Measurements from ENCODE around the gene PPP1R16B. TPM values are rescaled to one million over a fixed set of nuclear protein-coding genes. Genes with fewer than 3 reads are reported as not detected.

The PPP1R16B gene
- total RNA-seq, 6 donors from 2014 or later = 7.4 to 16.8 (median 8.8) TPM

DNA sequence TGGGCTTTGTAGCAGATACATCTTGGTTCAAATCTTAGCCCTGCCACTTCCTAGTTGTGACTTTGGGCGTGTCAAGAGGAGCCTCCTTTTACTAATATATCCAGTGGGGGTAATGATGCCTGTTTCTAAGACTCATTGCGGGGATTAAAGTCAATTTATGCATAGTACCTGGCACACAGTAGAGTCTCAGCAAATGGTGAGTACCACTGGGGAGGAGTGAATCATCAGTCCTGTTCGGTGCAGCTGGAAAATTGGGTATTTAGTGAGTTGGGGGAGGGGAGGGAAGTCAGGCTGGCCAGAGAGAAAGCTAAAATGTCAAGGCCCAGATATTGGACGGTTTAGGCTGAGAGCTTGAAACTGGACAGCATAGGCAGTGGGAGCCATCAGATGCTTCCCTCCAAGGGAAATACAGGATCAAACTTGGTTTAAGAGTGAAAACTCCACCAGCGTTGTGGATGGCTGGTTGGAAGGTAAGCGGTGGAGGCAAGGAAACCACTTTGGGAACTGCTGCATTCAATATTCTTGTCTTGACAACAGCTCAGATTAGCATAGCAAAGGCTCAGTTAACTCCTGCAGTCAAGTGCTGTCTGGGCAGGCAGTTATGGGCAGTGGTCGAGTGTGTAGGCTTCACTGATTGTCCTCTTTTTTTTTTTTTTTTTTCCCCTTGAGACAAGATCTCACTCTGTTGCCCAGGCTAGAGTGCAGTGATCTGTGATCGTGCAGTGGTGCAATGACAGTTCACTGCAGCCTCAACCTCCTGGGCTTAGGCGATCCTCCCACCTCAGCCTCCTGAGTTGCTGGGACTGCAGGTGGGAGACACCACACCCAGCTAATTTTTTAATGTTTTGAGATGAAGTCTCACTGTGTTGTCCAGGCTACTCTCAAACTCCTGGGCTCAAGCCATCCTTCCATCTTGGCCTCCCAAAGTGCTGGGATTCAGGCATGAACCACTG, 12.9 kb downstream of the PPP1R16B start:
- H3K4me1 ChIP-seq = peaks cover 0 to 6% (median 2%) of the 10 kb centered on the region in 4 donors
- H3K27ac ChIP-seq = no peak overlapping the region
- 84 to 87% methylated on average over 9 of the region's 9 CpGs for WGBS, 2 donors
- DNase-seq = no peak
- H3K36me3 ChIP-seq = no peaks in the 10 kb centered on the region
- H3K9me3 ChIP-seq = no peaks in the 10 kb centered on the region
- TF ChIP-seq EP300 (IDR thresholded peaks at IDR 0.05) (no peak), POLR2AphosphoS5 (IDR thresholded peaks at IDR 0.05) (no peak), POLR2A (IDR thresholded peaks at IDR 0.05) (no peak)
- TF ChIP-seq, protein P1, sequence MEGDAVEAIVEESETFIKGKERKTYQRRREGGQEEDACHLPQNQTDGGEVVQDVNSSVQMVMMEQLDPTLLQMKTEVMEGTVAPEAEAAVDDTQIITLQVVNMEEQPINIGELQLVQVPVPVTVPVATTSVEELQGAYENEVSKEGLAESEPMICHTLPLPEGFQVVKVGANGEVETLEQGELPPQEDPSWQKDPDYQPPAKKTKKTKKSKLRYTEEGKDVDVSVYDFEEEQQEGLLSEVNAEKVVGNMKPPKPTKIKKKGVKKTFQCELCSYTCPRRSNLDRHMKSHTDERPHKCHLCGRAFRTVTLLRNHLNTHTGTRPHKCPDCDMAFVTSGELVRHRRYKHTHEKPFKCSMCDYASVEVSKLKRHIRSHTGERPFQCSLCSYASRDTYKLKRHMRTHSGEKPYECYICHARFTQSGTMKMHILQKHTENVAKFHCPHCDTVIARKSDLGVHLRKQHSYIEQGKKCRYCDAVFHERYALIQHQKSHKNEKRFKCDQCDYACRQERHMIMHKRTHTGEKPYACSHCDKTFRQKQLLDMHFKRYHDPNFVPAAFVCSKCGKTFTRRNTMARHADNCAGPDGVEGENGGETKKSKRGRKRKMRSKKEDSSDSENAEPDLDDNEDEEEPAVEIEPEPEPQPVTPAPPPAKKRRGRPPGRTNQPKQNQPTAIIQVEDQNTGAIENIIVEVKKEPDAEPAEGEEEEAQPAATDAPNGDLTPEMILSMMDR (IDR thresholded peaks at IDR 0.05) = no peak
- no peaks in the 10 kb centered on the region for H3K27me3 ChIP-seq
- no peak for ATAC-seq (ENCODE audit: low FRiP score in 2 of 2)
- H3K4me3 ChIP-seq = no peak overlapping the region

DNA sequence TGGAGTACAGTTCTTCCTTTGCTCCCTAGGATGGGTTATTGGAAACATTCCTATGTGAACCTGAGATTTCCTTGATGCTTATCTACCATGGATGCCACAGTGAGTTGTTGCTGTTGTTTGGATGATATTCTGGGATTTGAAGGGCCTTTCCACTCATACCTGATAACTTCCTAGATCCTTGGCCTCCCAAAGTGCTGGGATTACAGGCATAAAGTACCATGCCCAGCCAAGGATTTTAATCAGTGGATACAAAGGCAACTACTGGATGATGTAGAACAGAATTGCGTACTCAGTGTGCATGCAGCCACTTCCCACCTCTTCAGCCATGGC, 20.0 kb downstream of the PPP1R16B start:
- ATAC-seq (ENCODE audit: low FRiP score in 2 of 2) (no peak), DNase-seq (no peak)
- peaks cover 11 to 31% (median 18%) of the 10 kb centered on the region in 4 donors for H3K4me1 ChIP-seq
- TF ChIP-seq POLR2A (IDR thresholded peaks at IDR 0.05) (no peak), POLR2AphosphoS5 (IDR thresholded peaks at IDR 0.05) (no peak), EP300 (IDR thresholded peaks at IDR 0.05) (no peak)
- TF ChIP-seq, protein P1 (IDR thresholded peaks at IDR 0.05) = no peak
- no peaks in the 10 kb centered on the region for H3K9me3 ChIP-seq
- WGBS, 2 donors = 86 to 100% methylated on average over 1 of the region's 1 CpG
- H3K27me3 ChIP-seq = no peaks in the 10 kb centered on the region
- H3K36me3 ChIP-seq = no peaks in the 10 kb centered on the region
- H3K4me3 ChIP-seq = no peak overlapping the region
- H3K27ac ChIP-seq = peak overlapping the region in 1 of 4 donors; percentile 60

DNA sequence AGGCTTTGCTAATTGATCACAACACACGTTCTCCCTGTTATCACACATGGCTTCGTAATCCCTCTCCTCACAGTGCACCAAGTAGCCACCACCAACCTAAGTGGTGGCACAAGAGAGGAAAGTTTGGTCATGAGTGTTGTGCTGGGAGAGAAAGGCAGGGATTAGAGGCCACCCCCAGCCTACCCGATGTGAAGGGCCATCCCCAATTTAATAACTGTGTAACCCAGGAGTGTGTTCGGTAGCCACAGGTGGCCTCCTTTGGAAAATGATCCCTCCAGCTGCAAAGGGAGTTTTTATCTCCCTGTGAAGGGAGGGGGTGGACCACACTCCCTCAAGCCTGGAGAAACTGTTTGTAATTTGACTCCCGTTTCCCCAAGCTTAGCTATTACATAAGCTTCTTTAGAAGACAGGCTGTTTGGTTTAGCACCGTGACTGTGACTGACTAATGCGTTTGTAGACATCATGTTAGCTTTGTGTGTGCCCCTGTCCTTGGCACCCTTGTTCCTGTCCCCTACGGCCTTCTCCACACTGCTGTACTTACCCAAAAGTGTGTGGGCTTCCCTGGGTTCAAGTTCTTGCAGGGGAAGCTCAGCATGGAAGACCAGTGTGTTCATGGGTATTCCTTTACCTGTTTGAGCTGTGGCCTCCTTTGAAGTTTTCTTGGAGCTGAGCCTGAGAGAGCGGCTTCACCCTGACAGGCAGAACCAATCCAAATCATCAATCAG, 20.6 kb downstream of the PPP1R16B start:
- WGBS, 2 donors = 49 to 60% methylated on average over 8 to 9 of the region's 9 CpGs
- peak overlapping the region in 1 of 4 donors; percentile 60 for H3K27ac ChIP-seq
- TF ChIP-seq POLR2AphosphoS5 (IDR thresholded peaks at IDR 0.05) = no peak
- no peak for TF ChIP-seq EP300 (IDR thresholded peaks at IDR 0.05)
- TF ChIP-seq POLR2A (IDR thresholded peaks at IDR 0.05) = no peak
- TF ChIP-seq, protein P1 (IDR thresholded peaks at IDR 0.05) = no peak
- H3K9me3 ChIP-seq = no peaks in the 10 kb centered on the region
- DNase-seq (no peak), ATAC-seq (ENCODE audit: low FRiP score in 2 of 2) (no peak)
- peaks cover 13 to 31% (median 23%) of the 10 kb centered on the region in 4 donors for H3K4me1 ChIP-seq
- no peaks in the 10 kb centered on the region for H3K36me3 ChIP-seq
- no peaks in the 10 kb centered on the region for H3K27me3 ChIP-seq
- no peak overlapping the region for H3K4me3 ChIP-seq

DNA sequence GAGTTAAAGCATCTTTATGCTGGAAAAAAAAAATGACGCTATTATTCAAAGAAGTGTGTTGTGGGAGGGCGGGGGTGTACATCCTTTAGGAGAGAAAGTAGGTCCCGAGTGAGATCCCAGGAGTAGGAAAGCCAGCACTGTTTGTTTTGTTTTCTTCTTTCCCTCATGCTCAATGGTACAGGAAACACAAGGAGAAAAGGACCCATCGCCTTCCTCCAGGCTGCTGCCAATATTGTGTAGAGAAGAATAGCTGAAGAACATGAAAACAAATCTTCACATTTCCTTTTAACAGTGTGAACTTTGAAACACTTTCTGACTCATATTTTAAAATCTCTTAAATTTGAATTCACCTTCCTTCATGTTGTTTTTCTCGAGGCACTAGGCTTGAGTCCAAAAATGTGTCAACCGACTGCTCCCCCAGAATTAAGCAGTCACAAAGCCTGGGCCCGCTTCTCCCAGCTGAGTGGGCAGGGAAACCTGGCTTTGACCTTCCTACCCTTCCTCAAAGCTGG, 22.3 kb downstream of the PPP1R16B start:
- Histone ChIP-seq H3K9me3 (no peaks in the 10 kb centered on the region), H3K4me1 (peaks cover 17 to 32% (median 28%) of the 10 kb centered on the region in 4 donors), H3K27me3 (no peaks in the 10 kb centered on the region), H3K4me3 (no peak overlapping the region), H3K27ac (peak overlapping the region; percentile 3 to 60 (median 40)), H3K36me3 (no peaks in the 10 kb centered on the region)
- no peak for TF ChIP-seq POLR2A (IDR thresholded peaks at IDR 0.05)
- no peak for TF ChIP-seq EP300 (IDR thresholded peaks at IDR 0.05)
- WGBS, 2 donors = 51 to 52% methylated on average over 7 of the region's 7 CpGs
- DNase-seq (no peak), ATAC-seq (ENCODE audit: low FRiP score in 2 of 2) (no peak)

Measured in upper lobe of left lung (tissue), 6 donors.